Activated CD8-positive, alpha-beta memory T cell treated with anti-CD3 and anti-CD28 coated beads for 24 hours (primary cell): ENCODE results near the gene SNRNP48.

Source experiments
- DNase-seq: peaks from one replicate; pipeline ENCODE4 v3.0.0-alpha.2; 2020

SNRNP48 gene, protein sequence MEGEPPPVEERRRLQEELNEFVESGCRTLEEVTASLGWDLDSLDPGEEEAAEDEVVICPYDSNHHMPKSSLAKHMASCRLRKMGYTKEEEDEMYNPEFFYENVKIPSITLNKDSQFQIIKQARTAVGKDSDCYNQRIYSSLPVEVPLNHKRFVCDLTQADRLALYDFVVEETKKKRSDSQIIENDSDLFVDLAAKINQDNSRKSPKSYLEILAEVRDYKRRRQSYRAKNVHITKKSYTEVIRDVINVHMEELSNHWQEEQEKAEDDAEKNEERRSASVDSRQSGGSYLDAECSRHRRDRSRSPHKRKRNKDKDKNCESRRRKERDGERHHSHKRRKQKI

DNA sequence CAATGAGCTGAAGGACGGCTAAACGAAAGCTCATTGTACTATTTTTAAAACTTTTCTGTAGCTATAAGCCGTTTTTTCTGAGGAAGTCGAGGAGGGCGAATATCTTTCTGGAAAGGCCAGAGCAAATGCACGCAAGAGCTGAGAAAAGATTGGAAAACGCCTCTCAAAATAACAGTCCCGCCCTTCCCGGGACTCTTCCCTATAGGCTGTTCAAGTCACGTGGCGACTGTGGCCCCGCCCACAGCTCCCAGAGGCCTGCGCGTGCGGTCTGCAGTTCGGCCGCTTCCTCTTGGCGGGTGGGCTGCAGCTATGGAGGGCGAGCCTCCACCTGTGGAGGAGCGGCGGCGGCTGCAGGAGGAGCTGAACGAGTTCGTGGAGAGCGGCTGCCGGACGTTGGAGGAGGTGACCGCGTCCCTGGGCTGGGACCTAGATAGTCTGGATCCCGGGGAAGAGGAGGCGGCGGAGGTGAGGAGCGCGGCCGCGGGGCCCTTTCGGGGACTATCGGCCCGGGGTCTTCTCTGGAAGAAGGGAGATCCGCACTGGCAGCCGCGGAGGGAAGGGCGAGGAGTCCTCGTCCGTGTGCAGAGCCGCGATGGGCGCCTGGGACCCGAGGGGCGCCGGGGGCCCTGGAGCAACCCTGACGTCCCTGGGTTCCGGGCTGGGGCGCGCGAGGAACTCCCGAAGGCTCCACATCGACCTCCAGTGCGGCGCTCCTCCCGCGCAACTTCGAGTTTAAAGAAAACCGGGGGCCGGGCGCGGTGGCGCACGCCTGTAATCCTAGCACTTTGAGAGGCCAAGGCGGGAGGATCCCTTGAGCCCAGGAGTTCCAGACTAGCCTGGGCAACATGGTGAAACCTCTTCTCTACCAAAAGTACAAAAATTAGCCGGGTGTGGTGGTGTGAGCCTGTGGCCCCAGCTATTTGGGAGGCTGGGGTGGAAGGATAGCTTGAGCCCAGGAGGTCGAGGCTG, at the start of gene SNRNP48:
SNRNP48 (plus strand) TSS at position 250 of the 969 bp plus-strand sequence; CDS start at position 310, 60 bp downstream.
- DNase-seq: peak; percentile 96

DNA sequence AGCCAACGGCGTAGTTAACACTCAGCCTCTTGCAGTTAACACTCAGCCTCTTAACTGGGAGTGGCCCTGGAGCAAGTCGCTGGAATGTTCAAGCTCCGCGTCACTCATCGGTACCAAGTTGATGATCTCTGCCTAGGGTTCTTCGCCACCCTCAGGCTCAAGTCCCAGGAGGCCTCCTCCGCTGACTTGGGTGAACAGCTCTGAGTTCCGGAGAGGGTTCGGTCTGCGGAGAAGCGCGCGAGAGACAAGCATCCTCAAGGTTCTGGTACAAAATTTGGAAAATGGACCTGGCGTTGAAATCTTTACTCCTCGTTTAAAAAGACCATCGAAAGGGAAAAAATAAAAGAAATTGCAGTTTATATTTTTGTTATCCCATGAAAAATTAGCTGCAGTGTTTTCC, 49.4 kb upstream of the SNRNP48 start:
- no peak for DNase-seq

DNA sequence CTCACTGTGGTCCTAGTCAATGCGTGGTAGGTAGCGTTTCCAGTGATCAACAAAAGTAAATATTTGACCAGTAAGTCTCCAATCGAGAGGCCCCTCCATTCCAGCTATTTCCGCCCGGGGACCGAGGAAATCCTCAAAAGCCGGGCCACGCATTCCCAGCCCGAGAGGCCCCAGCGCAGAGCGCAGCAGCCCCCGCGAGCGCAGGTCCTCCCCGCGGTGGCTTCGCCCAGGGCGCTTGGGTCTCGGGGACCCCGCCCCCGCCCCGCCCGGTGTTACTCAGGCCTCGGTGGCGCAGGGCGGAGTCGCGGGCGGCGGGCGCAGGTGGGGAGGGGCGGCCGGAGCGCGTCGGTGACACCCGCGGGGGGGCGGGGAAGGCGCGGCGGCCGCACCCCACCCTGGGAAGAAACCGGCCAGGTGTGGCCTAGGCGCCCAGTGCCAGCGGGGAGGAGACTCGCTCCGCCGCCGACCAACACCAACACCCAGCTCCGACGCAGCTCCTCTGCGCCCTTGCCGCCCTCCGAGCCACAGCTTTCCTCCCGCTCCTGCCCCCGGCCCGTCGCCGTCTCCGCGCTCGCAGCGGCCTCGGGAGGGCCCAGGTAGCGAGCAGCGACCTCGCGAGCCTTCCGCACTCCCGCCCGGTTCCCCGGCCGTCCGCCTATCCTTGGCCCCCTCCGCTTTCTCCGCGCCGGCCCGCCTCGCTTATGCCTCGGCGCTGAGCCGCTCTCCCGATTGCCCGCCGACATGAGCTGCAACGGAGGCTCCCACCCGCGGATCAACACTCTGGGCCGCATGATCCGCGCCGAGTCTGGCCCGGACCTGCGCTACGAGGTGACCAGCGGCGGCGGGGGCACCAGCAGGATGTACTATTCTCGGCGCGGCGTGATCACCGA, 48.6 kb upstream of the SNRNP48 start, which contains the start of gene DSP:
DSP (plus strand) TSS at position 497 of the 890 bp plus-strand sequence; CDS start at position 742, 245 bp downstream.
- DNase-seq: peak; percentile 68

DNA sequence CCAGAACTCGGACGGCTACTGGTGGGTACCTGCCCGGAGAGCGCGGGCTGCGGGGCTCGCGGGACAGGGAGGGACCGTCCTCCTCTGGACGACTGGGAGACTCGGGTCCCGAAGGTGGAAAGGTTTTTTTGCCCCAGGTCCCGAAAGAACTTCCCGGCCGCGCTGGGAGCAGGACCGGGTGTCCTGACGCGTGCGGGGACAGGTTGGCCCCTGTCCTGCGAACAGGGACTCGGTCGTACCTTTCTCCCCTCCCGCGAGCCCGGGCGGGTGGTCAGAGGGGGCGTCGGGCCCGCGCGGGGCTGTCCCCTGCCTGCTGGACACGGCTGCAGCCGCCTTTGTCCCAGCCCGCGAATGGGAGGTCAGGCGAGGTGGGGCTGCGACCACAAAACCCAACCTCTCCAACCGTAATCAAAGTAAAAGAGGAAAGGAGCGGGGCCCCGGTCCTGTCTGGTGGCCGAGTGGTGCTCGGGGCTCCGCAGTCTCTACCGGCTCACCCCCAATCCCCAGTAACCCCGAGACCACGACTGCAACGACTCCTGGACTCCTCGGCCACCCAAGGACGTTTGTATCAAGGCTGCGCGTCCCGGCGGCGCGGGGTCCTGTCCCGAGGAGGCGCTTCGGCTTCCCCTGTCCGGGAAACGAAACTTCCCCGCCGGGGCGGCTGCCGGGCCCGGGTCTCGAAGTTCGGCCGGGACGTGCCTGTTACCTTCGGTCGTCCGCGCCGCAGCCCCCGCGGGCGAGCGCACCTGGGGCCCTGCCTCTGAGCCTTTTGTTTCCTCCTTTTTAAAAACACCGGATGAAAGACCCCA, 47.7 kb upstream of the SNRNP48 start:
- DNase-seq: peak; percentile 58

DNA sequence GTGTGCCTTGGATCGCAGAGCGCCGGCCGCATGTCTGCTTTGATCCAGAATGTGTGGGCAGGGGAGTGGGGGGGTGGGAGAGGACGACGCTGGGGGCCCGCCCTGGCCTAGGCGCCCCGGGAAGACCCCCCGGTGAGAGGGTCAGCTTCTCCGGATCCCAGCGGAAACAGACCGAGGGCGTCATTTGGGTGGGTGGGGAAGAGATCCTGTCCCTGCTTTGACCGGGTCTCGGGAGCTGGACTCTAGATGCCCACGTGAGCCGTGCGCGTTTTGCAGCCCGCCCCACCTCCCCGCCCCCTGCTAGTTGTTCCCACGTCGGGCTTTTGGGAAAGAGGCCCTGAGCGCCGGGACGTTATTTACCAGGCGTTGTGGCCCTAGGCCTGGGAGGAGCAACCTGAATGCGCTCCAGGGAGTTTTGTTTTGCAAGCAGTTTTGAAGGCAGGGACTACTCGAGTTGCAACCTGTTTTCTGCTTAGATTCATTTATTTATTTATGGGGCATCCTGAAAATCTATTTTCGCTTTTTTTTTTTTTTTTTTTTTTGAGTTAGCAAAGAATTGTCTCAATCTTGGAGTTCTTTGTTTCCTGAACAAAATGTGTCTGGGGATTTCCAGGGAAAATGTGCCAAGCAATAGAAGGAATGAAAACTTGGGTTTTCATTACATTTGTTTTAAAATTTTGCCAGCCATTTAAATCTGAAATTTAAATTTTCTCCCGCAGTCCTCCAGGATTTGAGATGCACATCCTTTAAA, 46.9 kb upstream of the SNRNP48 start:
- no peak for DNase-seq

DNA sequence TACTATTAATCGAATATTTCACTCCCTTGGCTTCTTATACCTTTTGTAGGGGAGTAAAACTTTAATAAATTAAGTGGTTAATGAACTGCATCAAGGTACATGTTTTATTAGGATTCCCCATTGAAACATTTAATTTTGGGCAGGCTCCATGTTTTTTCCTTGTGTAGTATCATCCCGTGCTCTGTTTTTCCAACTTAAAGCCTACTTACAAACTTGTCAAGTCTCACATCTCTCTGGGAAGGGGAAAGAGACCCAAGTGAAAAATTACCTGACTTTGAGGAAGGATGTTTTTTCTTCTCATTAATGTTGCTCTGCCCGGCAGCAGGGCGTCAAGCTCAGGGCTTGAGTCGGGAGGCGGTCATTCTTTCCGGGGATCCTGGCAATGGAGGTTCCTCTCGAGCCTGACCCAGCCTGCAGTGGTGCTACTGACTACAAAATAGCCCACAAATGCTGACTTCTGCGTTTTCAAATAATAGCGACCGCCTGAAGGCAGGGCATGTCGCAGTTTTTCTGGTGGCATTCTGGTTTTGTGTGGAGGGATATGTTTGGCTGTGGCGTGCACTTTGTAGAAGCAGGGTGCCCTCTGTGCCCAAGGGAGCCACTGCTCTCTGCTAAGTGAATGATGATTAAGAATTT, 46.1 kb upstream of the SNRNP48 start:
- no peak for DNase-seq

DNA sequence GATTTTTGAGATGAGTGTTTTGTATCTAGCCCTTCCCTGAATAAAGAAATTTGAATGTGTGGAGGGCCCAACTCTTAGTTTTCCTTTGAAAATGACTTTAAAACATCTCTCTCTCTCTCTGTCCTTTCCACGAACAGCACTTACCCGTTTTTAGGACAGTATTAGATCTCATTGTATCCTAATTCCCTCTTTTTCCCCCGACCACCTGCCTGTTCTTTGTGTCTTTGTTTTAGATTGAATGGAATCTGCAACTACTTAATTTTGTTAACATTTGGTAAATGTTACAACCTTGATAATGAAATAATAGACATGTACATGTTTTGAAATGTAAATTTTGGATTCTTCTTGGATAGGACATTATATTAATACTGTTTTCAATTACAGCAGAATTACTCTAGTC, 45.4 kb upstream of the SNRNP48 start:
- DNase-seq: no peak

DNA sequence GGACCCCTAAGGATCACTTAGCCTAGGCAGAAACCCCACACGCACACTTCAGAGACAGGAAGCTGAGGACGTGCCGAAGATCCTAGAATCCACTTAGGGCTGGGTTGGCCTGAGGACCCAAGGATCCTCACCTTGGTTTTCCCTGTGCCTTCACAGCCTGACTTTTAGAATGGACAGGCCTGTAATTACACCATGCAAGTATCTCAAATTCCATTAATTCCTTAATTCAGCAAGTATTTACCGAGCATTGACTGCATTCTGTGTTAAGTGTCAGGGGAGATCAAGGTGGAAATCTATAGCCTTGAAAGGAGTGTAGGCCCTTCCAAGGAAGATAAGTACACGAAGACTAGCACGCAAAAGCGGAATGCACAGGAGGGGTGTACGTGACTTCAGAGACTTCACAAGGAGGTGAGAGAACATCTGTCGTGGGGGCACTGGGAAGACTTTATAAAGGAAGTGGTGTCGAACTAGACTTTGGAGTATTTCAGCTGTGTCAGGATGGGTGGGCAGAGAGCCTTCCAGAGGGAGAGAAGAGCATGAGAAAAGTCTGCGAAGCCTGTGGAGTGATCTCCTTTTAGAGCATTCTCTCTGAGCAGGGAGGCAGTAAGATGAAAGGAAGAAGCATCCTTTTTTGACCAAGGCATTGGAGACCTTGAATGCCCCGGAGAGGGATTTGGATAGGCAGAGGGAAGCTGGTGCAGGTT, 44.5 kb upstream of the SNRNP48 start:
- DNase-seq: no peak

DNA sequence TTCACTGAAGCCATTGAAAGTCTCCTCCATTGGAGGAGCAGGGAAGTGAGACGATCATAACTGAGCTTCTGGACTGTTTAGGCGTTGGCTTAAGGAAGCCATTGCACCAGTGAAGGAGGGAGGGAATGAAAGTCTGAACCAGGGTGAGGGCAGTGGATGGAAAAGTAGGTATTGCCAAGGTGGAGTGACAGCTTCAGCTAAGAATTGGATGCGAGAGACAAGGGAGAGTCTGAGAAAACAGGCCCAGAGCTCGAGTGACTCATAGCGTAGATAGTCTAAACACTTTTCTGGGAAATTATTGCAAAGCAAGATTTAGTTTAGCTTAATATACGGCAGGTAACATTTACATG, 44.0 kb upstream of the SNRNP48 start:
- DNase-seq: no peak

DNA sequence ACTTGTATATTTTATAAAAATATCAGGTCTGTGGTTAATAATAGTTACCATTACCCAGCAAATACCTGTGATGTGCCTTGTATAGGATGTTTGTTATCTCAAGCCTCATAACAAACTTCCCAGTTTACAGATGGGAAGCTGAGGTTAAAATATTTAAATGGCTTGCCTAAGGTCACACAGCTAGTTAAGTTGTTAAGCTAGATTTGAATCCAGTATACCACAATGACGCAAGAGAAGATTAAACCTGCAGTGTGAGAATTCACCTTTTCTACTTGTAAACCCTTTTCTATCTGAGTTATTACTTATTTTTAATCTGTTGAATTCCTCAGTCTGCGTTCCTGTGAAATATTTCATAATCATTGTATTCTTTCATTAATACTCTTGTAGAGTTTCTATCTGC, 43.6 kb upstream of the SNRNP48 start:
- DNase-seq: no peak

DNA sequence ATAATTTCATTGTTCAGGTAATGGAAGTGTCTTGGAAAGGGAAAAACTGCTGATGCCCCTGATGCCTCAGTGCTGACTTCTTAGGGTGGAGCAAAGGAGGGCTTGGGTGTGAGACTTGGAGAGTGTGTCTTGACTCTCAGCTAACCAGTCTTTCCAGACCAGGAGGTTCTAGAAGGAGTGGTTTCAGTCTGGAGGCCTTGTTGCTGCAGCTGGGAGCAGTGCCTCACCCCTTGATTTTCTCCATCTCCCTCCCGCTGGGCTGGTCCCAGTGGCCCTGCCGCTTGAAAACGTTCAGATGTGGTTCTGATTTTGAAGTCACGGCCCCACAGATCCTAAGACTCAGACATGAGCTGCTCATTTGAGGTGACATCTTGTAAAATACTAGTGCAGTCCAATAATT, 43.1 kb upstream of the SNRNP48 start:
- DNase-seq: no peak

DNA sequence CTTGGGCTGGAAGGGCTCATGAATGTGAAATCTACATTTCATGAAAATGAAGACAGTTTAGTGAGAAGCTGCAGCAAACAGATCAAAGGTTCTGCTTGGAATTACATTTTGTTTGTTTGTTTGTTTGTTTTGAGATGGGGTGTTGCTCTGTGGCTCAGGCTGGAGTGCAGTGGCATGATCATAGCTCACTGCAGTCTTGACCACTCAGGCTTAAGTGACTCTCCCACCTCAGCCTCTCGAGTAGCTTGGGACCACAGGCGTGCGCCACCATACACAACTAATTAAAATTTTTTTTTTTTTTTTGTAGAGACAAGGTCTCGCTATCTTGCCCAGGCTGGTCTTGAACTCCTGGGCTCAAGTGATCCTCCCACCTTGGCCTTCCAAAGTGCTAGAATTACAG, 42.7 kb upstream of the SNRNP48 start:
- no peak for DNase-seq

DNA sequence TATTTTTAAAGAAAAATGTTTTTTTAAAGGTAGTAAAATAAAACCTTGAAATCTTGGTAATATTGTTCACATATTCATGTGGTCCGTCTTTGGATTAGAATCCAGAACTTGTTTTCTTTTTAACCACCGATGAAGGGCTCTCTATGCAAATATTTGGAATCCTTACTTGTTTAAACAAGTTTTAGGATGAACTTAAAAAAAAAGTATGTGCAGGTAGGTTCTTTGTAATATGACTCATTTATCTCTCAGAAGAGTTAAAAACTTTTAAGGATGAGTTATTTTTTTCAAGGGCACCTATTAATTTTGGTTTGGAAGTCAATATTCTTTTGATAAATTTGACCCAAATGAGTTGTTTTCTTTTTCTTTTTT, 39.6 kb upstream of the SNRNP48 start:
- DNase-seq: no peak

DNA sequence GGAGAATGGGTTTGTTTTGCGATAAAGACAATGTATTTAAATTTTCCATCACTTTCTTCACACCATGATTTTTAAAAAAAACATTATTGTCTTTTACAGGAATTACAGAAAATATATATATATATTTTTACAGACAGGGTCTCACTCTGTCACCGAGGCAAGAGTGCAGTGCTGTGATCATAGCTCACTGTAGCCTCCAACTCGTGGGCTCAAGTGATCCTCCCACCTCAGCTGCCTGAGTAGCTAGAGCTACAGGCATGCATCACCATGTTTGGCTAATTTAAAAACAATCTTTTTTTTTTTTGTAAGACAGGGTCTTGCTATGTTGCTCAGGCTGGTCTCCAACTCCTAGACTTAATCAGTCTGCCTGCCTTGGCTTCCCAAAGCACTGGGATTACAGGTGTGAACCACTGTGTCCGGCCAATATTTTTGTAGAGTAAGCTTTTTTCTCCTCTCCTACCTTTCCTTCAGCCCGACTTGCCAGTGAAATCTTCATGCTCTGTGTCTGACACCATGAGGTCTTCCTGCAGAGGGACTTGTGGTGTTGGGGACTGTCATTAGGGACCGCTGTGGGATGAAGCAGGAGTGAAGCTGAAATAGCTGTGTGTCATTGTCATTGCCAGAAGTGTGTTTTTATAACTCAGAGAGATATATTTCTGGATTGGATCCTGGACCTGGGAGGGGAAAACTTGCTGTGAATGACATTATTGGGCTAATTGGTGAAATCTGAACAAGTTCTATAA, 35.3 kb upstream of the SNRNP48 start:
- DNase-seq: no peak

DNA sequence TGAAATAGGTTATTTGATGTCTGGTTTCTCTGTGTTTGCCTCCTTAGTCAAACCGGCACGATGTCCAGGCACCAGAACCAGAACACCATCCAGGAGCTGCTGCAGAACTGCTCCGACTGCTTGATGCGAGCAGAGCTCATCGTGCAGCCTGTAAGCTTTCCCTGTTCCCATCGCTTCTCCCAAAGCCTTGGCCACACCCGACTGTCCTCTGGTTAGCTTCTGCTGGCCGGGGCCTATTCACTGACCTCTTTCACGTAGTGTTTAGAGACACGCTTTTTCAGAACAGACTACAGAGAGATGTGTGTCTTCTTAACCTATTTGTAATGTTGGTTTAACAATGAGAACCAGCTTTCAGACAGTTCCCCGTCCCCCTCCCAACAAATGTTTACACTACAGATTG, 34.3 kb upstream of the SNRNP48 start:
- DNase-seq: no peak

DNA sequence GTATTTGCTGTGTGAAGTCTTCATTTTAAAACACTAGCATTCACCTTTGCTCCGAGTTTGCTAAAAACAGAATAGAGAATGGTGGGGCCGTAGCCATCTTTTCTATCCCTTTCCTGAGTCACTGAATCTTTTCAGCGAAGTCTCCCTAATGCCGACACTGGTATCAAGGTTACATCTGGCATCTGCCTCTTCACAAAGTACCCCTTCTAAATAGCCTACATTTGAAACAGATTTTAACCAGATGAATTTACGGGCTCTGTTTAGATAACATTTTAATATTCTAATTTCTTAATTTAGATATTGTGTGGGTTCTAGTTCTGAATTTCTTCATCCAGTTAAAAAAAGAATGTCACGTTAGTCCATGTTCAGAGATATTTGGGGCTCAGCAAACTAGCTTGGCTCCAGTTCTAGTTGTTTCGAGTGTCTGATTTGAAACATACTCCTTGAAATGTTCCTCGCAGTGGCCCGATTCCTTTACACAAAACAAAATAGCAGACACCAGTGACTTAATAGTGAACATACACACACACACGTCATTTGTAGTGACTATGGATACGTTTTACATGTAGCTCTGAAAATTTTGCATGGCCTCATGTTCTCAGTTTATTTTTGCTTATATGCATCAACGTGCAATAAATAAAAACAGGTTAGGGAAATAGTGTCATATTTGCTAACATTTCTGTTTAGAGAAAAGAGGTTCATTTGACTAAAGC, 33.4 kb upstream of the SNRNP48 start:
- no peak for DNase-seq

DNA sequence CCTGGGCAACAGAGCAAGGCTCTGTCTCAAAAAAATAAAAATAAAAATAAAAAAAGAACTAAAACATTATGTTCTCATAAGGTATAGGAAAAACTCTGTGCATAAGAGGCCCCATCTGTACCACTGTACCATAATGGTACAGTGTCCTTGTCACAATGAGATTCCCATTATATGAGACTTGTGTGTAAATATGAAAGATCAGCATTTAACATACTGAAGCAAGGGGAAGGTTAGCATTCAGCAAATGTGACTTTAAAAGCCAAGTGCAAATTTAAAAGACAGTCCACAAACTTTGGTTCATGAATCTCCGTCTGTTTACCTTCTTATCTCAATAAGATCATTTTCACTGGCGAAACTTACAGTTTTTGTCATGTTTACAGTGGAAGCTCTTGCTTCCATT, 32.3 kb upstream of the SNRNP48 start:
- no peak for DNase-seq

DNA sequence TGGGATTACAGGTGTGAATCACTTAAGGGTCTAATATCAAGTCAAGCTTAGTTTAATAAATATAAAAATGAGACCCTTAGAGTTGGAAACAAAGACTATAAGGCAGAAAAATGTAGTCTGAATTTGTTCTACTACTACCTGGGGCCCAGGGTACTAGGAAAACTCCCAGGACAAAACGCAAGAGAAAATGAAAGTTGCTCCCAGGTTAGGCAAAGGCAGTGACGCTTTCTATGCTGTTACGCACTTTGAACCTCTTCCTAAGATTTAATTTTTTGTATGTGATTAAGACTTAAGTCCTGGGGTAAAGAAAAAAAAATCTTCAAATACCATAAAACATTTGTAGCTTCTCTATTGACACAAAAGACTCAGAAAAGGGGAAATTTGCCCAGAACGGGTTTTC, 31.2 kb upstream of the SNRNP48 start:
- DNase-seq: no peak

DNA sequence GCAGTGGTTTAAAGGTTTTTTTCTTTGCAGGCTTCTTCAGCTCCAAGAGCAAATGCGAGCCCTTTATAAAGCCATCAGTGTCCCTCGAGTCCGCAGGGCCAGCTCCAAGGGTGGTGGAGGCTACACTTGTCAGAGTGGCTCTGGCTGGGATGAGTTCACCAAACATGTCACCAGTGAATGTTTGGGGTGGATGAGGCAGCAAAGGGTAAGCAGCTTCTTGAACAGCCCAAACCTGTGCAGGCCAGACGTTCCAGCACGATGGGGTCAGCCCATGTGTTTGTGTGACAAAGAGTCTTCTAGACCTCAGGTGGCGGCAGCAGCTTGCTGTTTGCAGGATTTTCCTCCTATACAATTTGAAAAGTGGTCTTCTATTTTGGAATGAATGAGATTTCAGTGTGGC, 30.8 kb upstream of the SNRNP48 start:
- DNase-seq: no peak
